Endothelial cell of umbilical vein (primary cell): ENCODE measurements around the gene AJAP1. TPM values are rescaled to one million over a fixed set of nuclear protein-coding genes. Genes with fewer than 3 reads are reported as not detected.

Experiments used
- BruUV-seq: library from RNA; stranded (reverse); fragments of 400-500 nt; replicated peaks from 2 replicates; lab custom pipeline; 2021; lab: Mats Ljungman, UMichigan
- CTCF ChIA-PET: fragments of 300-600, 350-600 bp; sonication (Branson Sonifier 250); formaldehyde crosslinking; loops from one replicate; lab custom pipeline; 2021; ENCODE audit warnings: antibody characterized with exemption, inconsistent platforms; lab: Charles Lee
- POLR2A ChIA-PET: fragments of 300-600, 350-600 bp; sonication (Branson Sonifier 250); formaldehyde crosslinking; loops from one replicate; lab custom pipeline; 2021; ENCODE audit warnings: antibody characterized with exemption, inconsistent platforms; lab: Charles Lee
- DNase-seq: peaks from one replicate; pipeline ENCODE4 v3.0.0-alpha.2; 2011; ENCODE audit warnings: low read depth, low spot score
- FAIRE-seq: peaks from 2 replicates; lab custom pipeline; 2011; peaks lifted over from hg19 to GRCh38; lab: Jason Lieb, UNC
- H2AFZ ChIP-seq: 2 replicates; pipeline ENCODE4 v1.6.0; 2012; ENCODE audit warnings: low read depth, low read length, control low read depth, inconsistent platforms
- H3K27ac ChIP-seq: 2 replicates; pipeline ENCODE4 v1.5.1; 2011; ENCODE audit warnings: low read depth, mild to moderate bottlenecking, control low read depth, low read length, moderate library complexity; ENCODE audit not compliant: insufficient read depth
- H3K27me3 ChIP-seq, 2 experiments: 2 replicates each; pipeline versions ENCODE4 v1.6.0 to v1.6.1; 2011; ENCODE audit warnings: low read length in 2 of 2, mixed read lengths in 1 of 2; ENCODE audit not compliant: control insufficient read depth in 2 of 2, insufficient read depth in 2 of 2
- H3K36me3 ChIP-seq, 2 experiments: 2 replicates in 1 of 2; 3 replicates in 1 of 2; pipeline ENCODE4 v1.5.1; 2011; ENCODE audit warnings: low read length in 2 of 2, mild to moderate bottlenecking in 1 of 2, moderate library complexity in 1 of 2; ENCODE audit not compliant: control insufficient read depth in 2 of 2, insufficient read depth in 2 of 2; ENCODE audit errors: extremely low read depth in 1 of 2
- H3K4me1 ChIP-seq: 3 replicates; pipeline ENCODE4 v1.5.1; 2011; ENCODE audit warnings: mild to moderate bottlenecking, low read length; ENCODE audit not compliant: control insufficient read depth, insufficient read depth; ENCODE audit errors: extremely low read depth
- H3K4me2 ChIP-seq: 2 replicates; pipeline ENCODE4 v1.6.1; 2011; ENCODE audit warnings: low read length, control low read depth, mixed read lengths; ENCODE audit not compliant: insufficient read depth
- H3K4me3 ChIP-seq, 3 experiments: fragments of 200-600 bp in 1 of 3; sonication (generic), shearing (Covaris generic) in 1 of 3; replicated peaks in 1 of 3; 2 replicates each; pipeline ENCODE4 v1.5.1; 2011 to 2016; ENCODE audit warnings: control low read depth in 3 of 3, low read length in 3 of 3, mild to moderate bottlenecking in 2 of 3, inconsistent platforms in 1 of 3, low read depth in 1 of 3, moderate library complexity in 1 of 3; ENCODE audit not compliant: insufficient read depth in 1 of 3
- H3K79me2 ChIP-seq: 2 replicates; pipeline ENCODE4 v1.6.0; 2012; ENCODE audit warnings: low read length, inconsistent platforms; ENCODE audit not compliant: control insufficient read depth, insufficient read depth
- H3K9ac ChIP-seq: replicated peaks from 2 replicates; pipeline ENCODE3; 2011; ENCODE audit warnings: low read length, control low read depth; ENCODE audit not compliant: insufficient read depth; ENCODE audit errors: extremely low read depth
- H3K9me1 ChIP-seq: replicated peaks from 3 replicates; pipeline ENCODE4 v1.6.0; 2011; ENCODE audit warnings: mild to moderate bottlenecking, low read length; ENCODE audit not compliant: control insufficient read depth, insufficient read depth; ENCODE audit errors: extremely low read depth
- H3K9me3 ChIP-seq: replicated peaks from 2 replicates; pipeline ENCODE4 v1.5.1; 2012; ENCODE audit warnings: low read length, inconsistent platforms; ENCODE audit not compliant: control insufficient read depth, insufficient read depth
- H4K20me1 ChIP-seq: replicated peaks from 2 replicates; pipeline ENCODE3; 2011; ENCODE audit warnings: mild to moderate bottlenecking, low read length; ENCODE audit not compliant: control insufficient read depth, insufficient read depth; ENCODE audit errors: extremely low read depth
- CTCF ChIP-seq, 2 donors: IDR thresholded peaks; 1 replicate in 1 of 2; 2 replicates in 1 of 2; pipeline ENCODE4 v1.5.1; 2011; ENCODE audit warnings: low read length in 2 of 2, mild to moderate bottlenecking in 2 of 2, moderate library complexity in 2 of 2, control low read depth in 1 of 2, inconsistent platforms in 1 of 2, low read depth in 1 of 2; ENCODE audit not compliant: insufficient read depth in 1 of 2; ENCODE audit errors: extremely low read depth in 1 of 2
- EZH2 ChIP-seq: IDR thresholded peaks from 2 replicates; pipeline ENCODE4 v1.6.1; 2012; ENCODE audit warnings: borderline replicate concordance, low read depth, mild to moderate bottlenecking, moderate library complexity, low read length, inconsistent platforms; ENCODE audit not compliant: severe bottlenecking
- FOS ChIP-seq: IDR thresholded peaks from 2 replicates; pipeline ENCODE4 v1.6.1; 2011; ENCODE audit warnings: mild to moderate bottlenecking, low read length, moderate library complexity, borderline replicate concordance; ENCODE audit not compliant: insufficient read depth
- GATA2 ChIP-seq: IDR thresholded peaks from 2 replicates; pipeline ENCODE4 v1.7.0; 2011; ENCODE audit warnings: low read depth, mild to moderate bottlenecking, moderate library complexity, mixed read lengths, low read length; ENCODE audit not compliant: insufficient read length, insufficient read depth
- JUN ChIP-seq: IDR thresholded peaks from 2 replicates; pipeline ENCODE4 v1.6.1; 2011; ENCODE audit warnings: borderline replicate concordance, low read depth; ENCODE audit not compliant: insufficient read length, insufficient read depth
- MYC ChIP-seq: IDR thresholded peaks from one replicate; pipeline ENCODE4 v1.6.1; 2011; ENCODE audit warnings: mild to moderate bottlenecking, low read depth, low read length
- POLR2A ChIP-seq: IDR thresholded peaks from 2 replicates; pipeline ENCODE4 v1.6.1; 2012; ENCODE audit warnings: low read depth, mild to moderate bottlenecking, control low read depth, low read length
- POLR2AphosphoS5 ChIP-seq: IDR thresholded peaks from 2 replicates; pipeline ENCODE4 v1.6.1; 2012; ENCODE audit warnings: low read depth, mild to moderate bottlenecking, control low read depth, low read length, moderate library complexity; ENCODE audit not compliant: insufficient read depth
- dilution Hi-C: fragments of 300-500 bp; cut with MboI; formaldehyde crosslinking; loops from one replicate; pipeline ENCODE4 v1.15.0; 2019; ENCODE audit warnings: low sequenced_read_pairs; ENCODE audit not compliant: extremely low pct_ligation_motif_present
- intact Hi-C: fragments of 100-400 bp; cut with micrococcal nuclease; formaldehyde crosslinking; loops from one replicate; pipeline ENCODE4 v1.10.0; 2022
- polyA plus RNA-seq, 4 experiments: library from polyadenylated mRNA; depleted of rRNA in 3 of 4; stranded (reverse) in 3 of 4; unstranded in 1 of 4; fragments of >200 nt; gene quantifications; 2 replicates each; pipeline versions ENCODE4 v1.2.1 to v1.2.3, GENCODE V29; 2011 to 2012; ENCODE audit warnings: missing spikeins in 1 of 4
- total RNA-seq: library from RNA; stranded (reverse); gene quantifications from 2 replicates; pipeline ENCODE4 v1.2.3, GENCODE V29; 2021
- TF ChIP-seq, protein P1 (sequence below): IDR thresholded peaks from 2 replicates; pipeline ENCODE4 v1.6.1; 2011; ENCODE audit not compliant: insufficient read depth, insufficient read length

AJAP1 gene
- total and polyA plus RNA-seq, 2 donors (not counting 3 experiments of a cell fraction or from before 2014, with no cell fraction given): not detected

DNA sequence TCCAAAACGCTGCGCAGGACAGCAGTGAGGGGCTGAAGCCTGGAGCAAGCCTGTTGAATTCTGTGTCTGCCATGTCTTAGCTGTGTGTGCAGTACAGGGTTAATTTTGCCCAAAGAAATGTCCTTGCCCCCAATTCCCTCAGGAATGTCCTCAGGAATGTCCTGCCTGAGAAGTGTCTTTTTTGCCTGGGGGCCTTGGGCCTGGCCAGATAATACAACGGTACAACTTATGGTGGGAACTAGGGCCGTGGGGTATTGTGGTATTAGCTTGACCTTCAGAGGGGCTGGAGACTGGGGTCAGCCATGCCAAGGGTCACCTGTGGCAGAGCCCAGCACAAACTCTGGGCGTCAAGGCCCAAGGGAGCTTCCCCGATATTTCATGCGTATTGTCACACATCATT is 107.7 kb downstream of the AJAP1 start:
- intact Hi-C loops: no loop called here
- no peak for TF ChIP-seq FOS
- no peak for TF ChIP-seq POLR2A
- TF ChIP-seq GATA2: no peak
- no peak for TF ChIP-seq EZH2
- TF ChIP-seq POLR2AphosphoS5: no peak
- no peak for TF ChIP-seq CTCF (IDR thresholded peaks at IDR 0.05; ENCODE audit: extremely low read depth in 1 of 2, insufficient read depth in 1 of 2, low read depth in 1 of 2, low read length in 2 of 2)
- TF ChIP-seq, protein P1, sequence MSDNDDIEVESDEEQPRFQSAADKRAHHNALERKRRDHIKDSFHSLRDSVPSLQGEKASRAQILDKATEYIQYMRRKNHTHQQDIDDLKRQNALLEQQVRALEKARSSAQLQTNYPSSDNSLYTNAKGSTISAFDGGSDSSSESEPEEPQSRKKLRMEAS: no peak
- no peak for TF ChIP-seq JUN
- no peak for TF ChIP-seq MYC
- H4K20me1 ChIP-seq: no peaks in the 10 kb centered on the region
- H3K79me2 ChIP-seq: no peaks in the 10 kb centered on the region
- no peak overlapping the region for H2AFZ ChIP-seq
- H3K9me3 ChIP-seq: peaks cover 7% of the 10 kb centered on the region
- POLR2A ChIA-PET: no interaction called here
- no peaks in the 10 kb centered on the region for H3K4me1 ChIP-seq
- H3K4me2 ChIP-seq: no peak overlapping the region
- H3K4me3 ChIP-seq: no peak overlapping the region
- no peak overlapping the region for H3K9ac ChIP-seq
- no peak for FAIRE-seq
- no peak for DNase-seq
- H3K36me3 ChIP-seq: no peaks in the 10 kb centered on the region
- no peak overlapping the region for H3K27ac ChIP-seq
- no TSS peak for BruUV-seq
- dilution Hi-C loops: no loop called here
- CTCF ChIA-PET: no interaction called here
- no peaks in the 10 kb centered on the region for H3K27me3 ChIP-seq
- H3K9me1 ChIP-seq: no peaks in the 10 kb centered on the region
